NCI-H446 (cell line): ENCODE data around the gene RASSF8.

ENCODE experiments used
- DNase-seq, 2 experiments: peaks; one replicate each; lab custom pipeline; 2025; lab: John Stamatoyannopoulos, UW

RASSF8 gene

DNA sequence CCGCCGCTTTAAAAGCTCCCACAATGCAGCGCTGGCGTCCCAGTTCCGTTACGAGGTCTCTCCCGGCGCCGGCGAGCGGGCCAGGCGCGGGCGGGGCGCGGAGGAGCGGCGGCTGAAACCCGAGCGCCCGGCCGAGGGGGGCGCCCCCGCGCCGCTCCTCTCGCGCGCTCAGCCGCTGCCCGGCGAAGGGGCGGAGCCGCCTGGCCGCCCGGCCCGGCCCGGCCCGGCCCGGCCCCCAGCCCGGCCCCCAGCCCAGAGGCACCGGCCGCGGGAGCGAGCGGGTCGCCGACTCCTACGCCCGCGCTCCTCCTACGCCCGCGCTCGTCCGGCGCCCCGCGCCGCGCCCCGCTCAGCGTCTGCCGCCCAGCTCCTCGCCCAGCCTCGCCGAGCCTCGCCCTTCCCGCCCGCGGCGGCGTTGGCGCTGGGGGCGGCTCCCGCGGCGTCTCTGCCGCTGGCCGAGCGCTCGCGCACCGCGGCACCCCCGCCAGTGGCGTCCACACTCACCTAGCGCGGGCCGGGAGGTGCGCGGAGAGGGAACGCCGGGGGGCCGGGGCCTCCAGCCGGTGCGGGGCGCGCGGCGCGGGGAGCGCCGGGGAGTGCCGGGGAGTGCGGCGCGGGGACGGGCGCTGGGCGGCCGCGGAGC, at the start of gene RASSF8:
TSS of gene RASSF8 (plus strand) at position 255 of the 643 bp plus-strand sequence. CDS start 96,662 bp downstream, outside the sequence.
- DNase-seq = peak in 1 of 2 experiments; percentile 45

DNA sequence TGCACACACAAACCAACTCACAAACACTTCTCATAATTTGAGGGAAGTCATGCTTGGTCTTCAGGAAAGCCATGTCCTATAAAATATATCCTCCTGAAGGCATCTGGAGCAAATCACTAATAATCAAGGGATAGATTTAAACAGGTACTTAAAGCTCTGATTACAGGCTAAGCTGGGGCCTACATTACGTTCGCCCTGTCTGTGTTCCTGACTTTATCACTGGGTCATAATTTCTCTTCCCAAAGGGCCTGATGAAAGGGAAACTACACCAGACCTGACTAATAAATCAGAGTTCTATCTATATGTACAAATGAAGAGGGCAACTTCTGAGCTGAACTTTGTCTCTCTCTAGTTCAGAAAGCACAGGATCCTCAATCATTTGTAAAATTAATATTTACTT, 43.9 kb upstream of the RASSF8 start:
- no peak for DNase-seq

- no peak for DNase-seq
Observed at GRCh38 chr12:25924491-25925001, 33.9 kb upstream of the RASSF8 start.

DNA sequence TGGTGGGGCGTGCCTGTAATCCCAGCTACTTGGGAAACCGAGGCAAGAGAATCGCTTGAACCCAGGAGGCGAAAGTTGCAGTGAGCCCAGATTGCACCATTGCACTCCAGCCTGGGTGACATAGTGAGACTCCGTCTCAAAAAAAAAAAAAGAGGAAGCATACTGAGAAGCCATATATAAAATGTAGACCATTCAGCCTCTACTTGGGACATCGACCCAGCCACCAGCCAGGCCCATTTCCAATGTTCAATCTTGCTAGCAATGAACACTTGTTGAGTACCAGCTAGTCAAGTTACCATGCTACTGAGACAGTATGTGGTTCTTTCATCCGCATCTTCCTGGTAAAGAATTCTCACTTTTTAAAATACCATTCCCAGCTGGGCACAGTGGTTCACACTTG, 33.4 kb upstream of the RASSF8 start:
- DNase-seq = no peak

DNA sequence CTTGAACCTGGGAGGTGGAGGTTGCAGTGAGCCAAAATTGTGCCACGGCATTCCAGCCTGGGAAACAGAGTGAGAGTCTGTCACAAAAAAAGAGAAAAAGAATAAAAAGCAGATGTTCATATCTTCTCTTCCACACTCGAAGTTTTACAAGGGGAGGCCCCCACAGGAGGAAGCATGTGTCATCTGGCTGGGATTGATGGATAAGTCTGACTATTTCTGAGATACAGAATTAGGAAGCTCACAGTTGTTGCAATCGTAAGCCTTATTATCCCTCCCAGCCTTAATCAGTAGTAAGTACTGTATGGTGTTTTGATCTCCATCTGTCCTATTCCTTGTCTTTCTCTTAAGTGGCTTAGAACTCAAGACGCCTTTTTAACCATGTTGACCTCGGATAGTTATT, 31.9 kb upstream of the RASSF8 start:
- DNase-seq = no peak

- DNase-seq = no peak
Observed at GRCh38 chr12:25929142-25929541, 29.3 kb upstream of the RASSF8 start.

- DNase-seq = no peak
Observed at GRCh38 chr12:25932971-25933370, 25.5 kb upstream of the RASSF8 start.

GRCh38 chr12:25934456-25934855, 24.0 kb upstream of the RASSF8 start:
- DNase-seq = no peak

DNA sequence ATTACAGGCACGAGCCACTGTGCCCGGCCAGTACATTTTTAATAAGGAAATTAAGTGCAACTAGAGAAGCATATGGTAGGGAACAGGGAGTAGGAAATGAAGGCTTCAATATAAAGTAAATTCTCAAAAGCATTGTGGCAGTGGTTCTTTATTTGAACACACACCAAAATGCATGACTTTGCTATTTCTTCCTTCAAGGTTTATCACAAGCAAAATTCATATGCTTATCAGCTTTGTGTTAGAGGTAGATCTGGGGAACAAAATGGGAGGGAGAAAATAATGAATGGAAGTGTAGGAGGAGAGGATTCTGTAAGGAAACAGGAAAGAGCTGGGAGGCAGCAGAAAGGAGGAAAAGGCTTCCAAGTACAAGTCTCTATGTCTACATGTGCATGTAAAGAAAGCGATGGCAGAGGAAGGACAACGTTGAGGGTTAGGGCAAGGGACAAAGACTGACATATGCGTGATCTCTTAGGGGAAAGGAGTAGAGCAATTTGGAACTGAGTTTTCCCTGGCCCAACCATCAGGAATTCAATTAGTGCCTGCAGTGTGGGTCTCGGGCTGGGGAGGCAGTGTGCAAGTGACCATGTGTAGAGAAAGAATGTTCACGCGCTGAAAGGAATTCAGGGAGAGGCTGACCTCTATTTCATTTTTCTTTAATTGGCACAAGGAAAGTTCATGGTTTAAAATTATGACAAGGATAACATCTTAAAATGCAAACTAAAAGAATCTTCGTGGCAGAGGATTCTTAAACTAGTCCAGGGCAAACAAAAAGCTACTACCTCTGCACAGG, 22.9 kb upstream of the RASSF8 start:
- no peak for DNase-seq

GRCh38 chr12:25937096-25937495, 21.4 kb upstream of the RASSF8 start:
- no peak for DNase-seq

DNA sequence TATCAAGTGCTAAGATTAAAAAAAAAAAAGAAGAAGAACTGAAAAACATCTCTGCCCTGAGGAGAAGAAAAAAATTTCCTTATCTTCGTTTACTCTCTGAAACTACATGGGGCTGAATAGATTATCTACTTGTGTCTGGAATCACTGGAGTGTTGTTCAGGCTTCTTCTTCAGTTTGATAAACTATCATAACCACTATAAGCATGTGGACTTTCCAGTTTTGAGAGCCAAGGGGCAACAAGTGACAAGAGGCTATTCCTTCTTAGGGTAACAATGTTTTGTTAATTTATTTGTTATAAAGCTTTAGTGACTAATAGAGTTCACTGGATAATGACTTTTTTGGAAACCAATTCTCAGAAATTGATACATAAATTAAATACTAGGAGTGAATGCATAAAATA, 19.9 kb upstream of the RASSF8 start:
- no peak for DNase-seq

DNA sequence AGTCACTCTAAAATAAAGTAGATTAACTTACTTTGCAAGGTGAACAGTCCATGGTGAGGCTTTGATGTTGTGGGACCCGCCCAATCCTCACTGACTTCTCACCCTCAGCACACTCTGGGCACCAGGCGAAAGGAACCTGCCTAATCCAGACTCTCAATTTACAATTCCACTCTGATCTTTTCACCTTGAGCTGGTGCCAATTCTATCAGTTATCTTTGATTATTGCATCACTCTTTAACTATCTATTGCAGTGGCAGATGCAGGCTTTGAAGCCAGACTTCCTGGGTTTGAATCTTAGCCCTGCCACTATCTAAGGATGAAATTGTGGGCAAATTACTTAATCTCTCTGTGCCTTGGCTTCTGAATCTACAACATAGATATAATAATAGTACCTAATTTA, 18.9 kb upstream of the RASSF8 start:
- DNase-seq = no peak

GRCh38 chr12:25940886-25941285, 17.6 kb upstream of the RASSF8 start:
- no peak for DNase-seq

DNA sequence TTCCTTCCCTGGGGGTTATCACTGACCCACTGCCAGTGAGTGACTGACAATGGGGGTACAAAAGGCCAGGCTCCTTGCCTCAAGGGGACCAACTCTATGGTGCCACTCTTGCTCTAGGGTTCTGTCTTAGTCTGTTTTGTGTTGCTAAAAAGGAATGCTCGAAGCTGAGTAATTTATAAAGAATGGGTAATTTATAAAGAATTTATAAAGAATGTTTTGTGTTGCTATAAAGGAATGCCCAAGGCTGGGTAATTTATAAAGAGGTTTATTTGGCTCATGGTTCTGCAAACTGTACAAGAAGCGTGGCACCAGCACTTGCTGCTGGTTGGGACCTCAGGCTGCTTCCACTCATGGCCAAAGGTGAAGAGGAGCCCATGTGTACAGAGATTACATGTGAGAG, 15.8 kb upstream of the RASSF8 start:
- no peak for DNase-seq

GRCh38 chr12:25943940-25944339, 14.5 kb upstream of the RASSF8 start:
- no peak for DNase-seq

GRCh38 chr12:25949343-25949742, 9.1 kb upstream of the RASSF8 start:
- DNase-seq = no peak

DNA sequence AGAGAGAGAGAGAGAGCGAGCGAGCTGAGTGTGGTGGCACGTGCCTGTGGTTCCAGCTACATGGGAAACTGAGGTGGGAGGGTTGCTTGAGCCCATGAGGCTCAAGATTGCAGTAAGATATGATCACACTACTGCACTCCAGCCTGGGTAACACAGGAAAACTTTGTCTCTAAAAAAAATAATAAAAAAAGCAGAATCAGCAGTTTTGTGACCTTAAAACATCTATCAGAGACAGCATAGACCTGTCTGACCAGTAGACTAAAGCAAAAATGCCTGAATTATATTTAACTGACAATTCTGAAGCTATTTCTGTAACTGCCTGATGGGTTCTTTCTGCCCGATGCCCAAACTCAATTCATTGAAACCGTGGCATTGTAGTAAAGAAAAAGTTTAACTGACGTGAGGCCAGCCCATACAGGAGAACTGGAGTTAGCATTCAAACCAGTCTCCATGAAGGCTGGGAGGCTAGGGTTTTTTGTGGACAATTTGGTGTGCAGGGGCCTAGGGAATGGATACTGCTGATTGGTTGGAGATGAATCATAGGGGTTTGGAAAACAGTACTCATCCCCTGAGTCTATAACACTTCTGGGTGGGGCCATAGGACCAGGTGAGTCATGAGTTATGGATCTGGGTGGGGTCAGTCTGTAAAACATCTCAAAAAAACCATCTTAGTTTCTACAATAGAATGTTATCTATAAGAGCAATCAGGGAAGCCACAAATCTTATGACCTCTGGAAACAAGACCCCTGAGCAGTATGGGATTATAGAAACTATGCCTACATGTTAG, 8.0 kb upstream of the RASSF8 start:
- no peak for DNase-seq

DNA sequence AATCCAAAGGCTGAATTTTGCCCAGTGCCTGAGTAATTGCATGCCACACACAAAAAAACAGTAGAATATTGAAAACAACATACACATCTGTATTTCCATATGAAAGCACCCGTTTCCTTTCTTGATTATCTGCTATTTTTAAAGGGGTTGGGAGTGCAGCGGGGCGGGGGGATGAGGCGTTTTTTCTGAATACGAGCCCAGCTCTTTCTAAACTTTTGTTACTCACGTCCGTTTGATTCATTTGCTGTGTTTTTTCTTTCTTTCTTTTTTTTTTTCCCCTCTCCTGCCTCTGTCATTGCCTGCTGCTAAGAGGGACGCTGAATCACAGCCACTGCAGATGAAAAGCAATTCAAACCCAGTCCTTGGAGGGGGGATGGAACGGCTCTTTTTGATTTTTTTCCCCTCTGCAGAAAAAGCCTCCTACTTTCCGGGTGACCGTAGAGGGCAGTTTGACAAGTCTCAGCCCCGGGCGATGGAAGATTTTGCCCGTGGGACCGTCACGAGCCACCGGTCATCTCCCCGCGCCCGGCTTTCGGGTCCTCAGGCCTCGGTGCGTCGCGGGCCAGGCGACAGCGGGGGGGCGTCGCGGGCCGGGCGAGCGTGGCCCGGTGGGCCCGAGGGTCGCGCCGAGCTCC, 572 bp upstream of the RASSF8 start:
- DNase-seq = no peak

- no peak for DNase-seq
Observed at GRCh38 chr12:25959071-25959961, 834 bp downstream of the RASSF8 start.

DNA sequence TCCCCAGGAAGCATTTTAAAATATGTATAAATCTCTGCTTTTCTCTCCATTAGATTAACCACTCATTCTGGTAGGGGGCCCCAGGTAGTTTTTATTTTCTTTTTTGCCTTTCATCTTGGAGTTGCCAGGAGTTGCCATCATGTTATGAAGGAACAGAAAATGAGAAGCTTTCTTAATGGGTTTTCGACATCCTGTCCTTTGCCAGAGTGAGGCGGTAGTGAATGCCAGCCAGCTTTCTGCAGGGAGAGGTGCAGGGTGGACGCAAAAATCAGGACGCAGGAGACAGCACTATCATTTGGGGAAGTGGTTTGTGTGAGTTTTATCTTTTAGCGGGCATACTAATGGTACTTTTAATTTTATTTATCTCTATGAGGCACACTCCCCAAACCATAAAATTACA, 1.7 kb downstream of the RASSF8 start:
- DNase-seq = no peak

GRCh38 chr12:25960961-25961360, 2.5 kb downstream of the RASSF8 start:
- no peak for DNase-seq
